ENCODE results near the gene SMG7.

The SMG7 gene

DNA sequence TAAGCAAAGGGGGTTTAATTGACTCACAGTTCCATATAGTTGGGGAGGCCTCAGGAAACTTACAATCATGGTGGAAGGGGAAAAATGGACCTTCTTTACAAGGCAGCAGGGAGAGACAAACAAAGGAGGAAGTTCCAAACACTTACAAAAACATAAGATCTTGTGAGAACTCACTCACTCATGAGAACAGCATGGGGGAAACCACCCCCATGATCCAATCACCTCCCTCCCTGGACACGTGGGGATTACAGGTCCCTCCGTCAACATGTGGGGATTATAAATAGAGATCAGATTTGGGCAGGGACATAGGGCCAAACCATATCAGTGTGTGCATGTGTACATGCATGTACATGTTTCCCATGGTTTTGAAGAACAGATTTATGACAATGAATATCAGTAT is 5.5 kb upstream of the SMG7 start:
- no peak for DNase-seq (ENCODE audit: low read depth in 4 of 4, low spot score in 1 of 4)

DNA sequence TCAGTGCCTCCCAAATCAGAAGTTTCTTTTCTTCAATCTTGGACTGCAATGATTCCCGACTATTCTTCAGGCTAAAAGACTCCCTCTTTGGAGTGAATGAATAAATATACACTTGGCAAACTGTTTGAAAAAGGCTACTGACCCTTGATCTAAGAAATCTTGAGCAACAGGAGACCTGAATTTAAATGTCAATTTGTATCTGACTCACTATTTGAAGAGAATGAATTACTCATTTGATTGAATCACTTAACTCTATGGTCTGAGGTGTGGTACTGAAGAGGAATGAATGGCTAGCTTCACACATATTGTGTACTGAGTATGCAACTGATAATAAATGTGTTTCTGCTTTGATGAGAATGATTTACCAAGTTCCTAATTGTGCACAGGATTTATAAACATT is 4.6 kb upstream of the SMG7 start:
- DNase-seq (ENCODE audit: low read depth in 4 of 4, low spot score in 1 of 4), result no peak

DNA sequence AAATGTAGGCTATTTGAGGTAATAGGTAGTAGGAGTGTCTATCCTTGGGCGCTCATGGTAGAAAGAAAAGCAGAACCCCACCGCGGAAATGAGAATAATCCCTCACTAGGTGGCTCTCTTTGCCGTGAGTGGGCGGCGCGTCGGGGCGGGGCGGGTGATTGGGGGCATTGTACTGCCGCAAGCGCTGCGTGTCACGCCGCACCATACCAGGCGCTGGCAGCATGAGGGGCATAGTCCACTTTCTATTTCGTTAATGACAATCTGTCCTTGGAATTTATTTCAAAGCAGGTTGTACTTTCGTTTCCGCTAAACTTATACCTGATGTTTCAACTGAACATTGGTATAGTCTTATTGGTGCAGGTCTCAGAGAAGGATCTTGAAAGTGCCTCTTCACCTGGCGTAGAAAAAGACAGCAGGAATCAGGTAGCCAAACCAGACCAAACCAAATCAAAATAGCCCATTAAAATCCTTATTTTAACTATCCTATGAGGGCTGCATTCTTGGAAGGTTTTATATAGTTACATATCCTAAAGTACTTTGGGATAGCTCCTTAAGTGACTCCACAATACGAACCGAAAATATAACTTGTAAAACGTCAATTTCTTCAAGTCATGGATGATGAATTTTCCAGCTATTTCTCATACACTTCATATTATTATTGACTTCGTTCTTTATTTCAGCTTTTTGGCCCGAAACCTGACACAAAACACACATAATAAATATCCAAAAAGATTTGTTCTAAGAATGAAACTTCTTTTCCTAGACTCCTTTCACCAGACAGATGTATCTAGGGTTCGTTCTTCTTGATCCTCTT is 1.9 kb upstream of the SMG7 start:
- peak; percentile 74 to 87 (median 85) for DNase-seq (ENCODE audit: low read depth in 4 of 4, low spot score in 1 of 4)

DNA sequence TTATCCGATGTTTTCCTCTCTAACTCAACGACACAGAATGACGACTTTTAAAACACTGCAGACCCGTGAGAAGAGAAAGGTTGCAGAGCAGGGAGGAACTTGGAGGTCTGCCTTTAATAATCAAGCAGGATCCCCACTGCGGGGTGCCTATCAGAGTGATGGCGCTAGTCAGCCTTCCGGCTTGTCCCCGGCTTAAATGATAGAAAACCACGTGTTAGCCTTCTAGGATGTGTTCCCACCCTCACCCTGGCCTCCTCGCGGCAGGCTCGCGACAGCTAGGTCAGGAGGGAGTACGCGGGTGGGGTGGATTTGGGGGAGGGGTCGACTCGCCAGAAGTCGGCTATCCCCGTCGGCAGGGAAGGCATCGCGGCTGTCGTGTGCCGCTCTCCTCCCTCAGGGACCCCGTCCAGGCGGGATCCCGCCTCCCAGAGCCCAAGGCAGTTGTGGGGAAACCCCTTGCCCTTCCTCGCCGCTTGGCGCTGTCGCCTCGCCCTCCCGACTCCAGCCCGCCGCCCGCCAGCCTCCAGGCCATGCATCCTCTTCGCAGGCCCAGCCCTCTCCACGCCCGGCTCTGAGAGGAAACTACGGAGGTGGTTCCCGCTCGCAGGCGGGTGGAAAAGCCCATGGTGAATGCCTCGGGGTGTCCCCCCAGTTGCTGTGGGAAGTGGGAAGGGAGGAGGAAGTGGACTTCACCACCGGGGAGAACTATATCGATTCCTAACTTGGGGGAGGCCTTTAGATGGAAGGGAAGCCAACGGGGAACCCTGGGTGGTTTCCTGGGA is 1.1 kb upstream of the SMG7 start:
- peak in 3 of 4 experiments; percentile 43 to 67 (median 59) for DNase-seq (ENCODE audit: low read depth in 4 of 4, low spot score in 1 of 4)

DNA sequence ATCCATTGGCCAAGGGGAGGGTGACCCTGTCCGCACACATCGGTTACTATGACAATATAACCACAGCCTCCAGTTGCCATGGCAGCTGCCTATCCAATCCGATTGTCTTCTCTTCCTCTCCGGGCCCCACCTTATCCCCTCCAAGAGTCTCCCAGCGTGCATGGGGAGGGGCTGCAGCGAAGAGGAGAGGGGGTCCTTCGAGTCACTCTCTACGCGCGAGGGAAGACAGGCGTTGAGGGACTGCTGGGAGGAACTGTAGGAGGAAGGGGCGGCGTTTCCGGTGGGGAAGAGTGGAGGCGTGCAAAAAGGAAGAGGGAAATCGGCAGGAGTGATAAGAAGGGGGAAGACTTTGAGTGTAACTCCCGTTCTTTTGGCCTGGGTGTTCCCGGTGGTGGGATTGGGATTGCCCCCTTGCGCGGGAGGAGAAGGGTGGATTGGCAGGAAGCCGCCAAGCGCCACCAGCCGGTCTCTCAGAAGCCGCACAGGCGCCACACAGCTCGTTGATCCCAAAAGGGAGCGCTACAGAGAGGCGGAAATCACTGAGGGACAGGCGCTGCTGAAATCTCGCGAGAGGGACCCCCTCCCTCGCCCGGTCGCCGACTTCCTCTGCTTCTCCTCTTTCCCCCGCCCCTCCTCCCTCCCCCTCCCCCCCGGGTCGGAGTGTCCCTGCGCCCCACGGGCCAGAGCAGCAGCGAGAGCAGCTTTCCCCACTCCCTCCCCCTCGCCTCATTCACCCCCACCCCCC is 384 bp upstream of the SMG7 start:
- peak; percentile 93 to 99 (median 98) for DNase-seq (ENCODE audit: low read depth in 4 of 4, low spot score in 1 of 4)

DNA sequence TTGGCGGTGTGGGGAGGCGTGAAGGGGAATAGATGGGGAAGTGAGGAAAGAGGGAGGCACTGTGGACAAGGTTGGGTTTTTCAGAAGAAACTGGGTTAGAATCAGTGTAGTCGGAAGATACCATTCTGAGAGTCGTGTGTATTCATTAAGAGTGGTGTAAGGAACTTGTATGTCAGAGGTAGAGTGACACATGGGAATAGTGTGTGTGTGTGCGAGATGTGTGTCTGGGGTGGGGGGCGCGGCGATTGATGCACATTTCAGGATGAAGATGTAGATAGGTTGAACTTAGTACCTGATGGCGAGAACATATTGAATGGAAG is 878 bp downstream of the SMG7 start:
- DNase-seq (ENCODE audit: low read depth in 4 of 4, low spot score in 1 of 4), result no peak

DNA sequence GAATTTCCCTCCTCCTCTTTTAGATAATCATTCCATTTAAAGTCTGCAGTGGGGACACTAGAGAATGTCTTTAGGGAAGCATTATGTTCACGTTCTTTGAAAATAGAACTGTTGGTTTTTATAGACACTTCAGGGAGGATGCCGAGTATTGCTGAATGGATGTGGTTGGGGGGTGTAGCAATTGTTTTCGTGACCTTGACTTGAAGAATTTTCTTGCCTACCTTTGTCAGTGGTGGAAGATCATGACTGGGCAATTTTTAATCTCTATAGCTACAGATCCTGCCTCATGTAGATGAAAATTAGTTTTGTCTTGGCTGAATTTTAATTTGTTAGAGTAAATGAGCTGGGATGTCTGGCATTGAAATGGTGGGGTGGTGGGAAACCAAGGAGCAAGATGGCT is 3.8 kb downstream of the SMG7 start:
- no peak for DNase-seq (ENCODE audit: low read depth in 4 of 4, low spot score in 1 of 4)

DNA sequence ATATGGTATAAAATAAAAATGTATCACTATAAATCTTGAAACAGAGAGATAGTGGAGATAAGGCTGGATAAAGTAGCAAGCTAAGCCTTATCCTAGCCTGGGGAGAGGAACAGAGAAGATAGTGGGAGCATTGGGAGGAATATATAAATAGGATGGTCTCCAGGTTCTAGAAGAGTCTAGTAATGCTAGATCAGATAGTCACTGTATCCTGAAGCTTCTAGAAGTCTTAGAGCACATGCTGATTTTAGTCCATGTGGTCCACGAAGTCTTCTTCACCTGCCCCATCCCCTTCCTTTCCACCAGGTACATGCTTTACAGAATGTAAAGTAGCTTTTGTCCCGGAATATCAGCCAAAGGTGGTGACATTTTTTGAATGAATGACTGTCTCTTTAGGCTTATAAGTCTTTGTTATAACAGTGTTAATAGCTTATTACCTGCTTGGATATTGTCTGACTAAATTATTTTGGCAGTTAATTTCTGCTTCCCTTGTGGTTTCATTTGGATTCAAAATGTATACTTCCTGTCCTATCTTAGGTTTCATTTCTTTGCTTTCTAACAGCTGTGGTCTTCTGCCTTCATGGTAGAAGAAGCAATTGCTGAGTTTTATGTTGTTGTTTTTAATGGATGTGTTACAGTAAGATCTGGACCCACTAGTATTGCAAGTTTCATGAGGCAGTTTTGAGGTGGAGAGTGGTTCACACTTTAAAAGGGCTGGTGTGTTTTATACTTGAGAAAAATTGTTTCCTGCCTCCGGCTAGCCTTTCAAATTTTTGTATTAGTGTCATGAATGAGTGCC is 5.9 kb downstream of the SMG7 start:
- no peak for DNase-seq (ENCODE audit: low read depth in 4 of 4, low spot score in 1 of 4)

DNA sequence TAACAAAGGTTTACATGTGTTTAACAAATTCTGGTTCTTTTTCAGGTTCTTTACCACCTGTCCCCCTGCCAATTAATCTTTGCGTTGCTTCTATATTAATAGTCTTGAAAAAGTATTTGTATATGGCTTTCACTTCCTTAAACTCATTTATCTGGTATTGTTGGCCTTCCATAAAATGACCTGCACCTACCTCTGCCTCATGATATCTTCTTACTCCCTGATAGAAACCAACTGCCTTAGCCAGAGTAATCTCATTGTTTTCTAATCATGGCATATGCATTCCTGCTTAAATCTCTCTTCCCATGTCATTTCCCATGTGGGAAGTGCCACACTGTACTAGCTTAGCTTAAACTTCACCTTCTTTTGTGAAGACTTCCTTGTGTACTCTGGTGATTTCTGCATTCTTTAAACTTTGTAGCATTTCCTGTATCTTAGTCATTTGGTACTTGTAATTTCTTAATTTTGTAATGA is 8.7 kb downstream of the SMG7 start:
- no peak for DNase-seq (ENCODE audit: low read depth in 4 of 4, low spot score in 1 of 4)

DNA sequence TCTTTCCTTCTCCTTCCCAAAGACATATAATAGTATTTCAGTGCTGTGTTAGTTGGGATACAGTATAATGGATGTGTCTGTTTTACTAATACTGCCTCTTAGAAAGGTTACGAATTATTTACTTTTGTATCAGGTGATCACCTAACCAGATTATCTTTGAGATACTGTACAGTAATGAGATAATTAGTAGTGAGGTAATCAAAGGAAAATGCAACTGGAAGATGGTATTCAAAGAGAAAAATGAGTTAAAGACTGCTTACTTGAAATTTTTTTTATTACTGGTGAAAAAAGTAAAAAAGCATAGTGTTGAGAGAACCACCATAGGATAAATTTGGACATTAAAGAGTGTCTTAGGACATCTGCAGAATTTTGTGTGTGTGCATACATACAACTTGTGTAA is 10.9 kb downstream of the SMG7 start:
- DNase-seq (ENCODE audit: low read depth in 4 of 4, low spot score in 1 of 4), result no peak

DNA sequence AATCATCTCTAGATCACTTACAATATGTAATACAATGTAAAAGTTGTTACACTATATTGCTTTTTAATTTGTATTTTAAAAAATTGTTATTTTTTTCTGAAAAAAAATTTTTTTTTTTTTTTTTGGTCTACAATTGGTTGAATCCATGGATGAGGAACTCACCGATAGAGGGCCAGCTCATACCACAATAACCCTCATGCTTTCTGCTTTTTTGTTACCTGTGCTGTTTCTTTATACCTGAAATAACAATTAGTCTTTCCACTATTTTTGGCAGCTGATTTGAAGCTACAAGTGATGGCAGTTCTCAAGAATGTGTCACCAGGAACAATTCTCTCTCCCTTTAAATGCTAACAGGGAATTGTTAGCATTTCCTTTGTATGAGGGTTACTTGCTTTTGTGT is 12.0 kb downstream of the SMG7 start:
- DNase-seq (ENCODE audit: low read depth in 4 of 4, low spot score in 1 of 4), result no peak

DNA sequence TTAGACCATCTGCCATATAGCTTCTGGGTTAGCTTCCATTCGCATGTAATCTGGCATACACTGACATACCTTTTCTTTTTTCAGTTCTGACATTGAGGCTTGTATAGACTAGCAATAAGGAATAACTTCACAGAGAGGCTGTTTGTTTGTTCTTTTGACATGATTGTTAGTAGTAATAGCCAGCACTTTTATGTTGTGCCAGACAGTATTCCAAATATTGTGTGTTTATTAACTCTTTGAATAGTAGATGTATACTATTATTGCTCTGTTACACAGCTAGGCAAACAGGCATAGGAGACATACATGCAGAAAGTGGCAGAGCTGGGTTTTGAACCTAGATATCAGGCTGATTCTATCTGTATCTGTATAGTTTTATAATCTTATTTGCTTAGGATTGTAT is 12.6 kb downstream of the SMG7 start:
- DNase-seq (ENCODE audit: low read depth in 4 of 4, low spot score in 1 of 4), result no peak

DNA sequence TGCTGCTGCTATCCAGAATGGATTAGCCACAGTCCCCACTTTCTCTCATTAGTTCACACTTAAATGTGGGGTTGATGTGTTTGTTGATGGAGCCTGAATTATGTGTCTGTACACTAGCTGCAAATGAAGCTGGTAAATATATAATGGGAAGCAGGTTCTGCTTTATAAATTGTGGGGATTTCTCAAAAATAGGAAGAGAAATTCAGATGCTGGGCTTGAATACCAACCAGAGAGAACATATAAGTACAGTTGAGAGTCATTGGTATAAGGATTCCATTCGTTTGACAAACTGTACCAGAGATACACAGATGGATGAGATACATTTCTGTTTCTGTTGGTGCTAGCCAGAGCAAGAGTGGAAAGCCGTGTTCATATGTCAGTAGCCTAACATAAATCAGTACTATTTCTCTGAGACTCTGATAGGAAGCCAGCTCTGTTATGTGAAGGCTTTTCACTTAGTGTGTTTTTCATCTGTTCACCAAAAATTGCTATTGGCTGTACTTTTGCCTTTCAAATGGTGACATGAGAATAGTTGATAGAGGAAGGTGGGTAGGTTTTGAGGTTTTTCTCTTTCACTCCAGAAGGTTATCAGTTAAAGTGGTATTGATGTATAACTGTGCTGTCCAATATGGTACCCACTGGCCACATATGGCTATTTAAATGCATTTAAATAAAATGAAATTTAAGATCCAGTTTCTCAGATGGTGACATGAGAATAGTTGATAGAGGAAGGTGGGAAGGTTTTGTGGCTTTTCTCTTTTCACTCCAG is 15.6 kb downstream of the SMG7 start:
- DNase-seq (ENCODE audit: low read depth in 4 of 4, low spot score in 1 of 4), result no peak

DNA sequence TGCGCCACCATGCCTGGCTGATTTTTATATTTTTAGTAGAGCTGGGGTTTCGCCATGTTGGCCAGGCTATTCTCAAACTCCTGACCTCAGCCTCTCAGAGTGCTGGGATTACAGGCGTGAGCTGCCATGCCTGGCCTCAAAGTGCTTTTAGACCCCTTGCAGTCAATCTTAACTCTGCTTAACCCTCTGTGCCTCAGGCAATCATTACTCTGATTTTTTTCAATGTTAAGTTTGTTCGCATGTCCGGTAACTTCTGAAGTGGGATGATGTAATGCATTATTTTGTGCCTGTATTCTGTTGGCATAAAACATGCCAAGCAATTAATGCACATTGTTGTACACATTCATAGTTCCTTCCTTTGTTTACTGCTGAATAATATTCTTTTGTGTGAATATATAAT is 18.6 kb downstream of the SMG7 start:
- no peak for DNase-seq (ENCODE audit: low read depth in 4 of 4, low spot score in 1 of 4)

DNA sequence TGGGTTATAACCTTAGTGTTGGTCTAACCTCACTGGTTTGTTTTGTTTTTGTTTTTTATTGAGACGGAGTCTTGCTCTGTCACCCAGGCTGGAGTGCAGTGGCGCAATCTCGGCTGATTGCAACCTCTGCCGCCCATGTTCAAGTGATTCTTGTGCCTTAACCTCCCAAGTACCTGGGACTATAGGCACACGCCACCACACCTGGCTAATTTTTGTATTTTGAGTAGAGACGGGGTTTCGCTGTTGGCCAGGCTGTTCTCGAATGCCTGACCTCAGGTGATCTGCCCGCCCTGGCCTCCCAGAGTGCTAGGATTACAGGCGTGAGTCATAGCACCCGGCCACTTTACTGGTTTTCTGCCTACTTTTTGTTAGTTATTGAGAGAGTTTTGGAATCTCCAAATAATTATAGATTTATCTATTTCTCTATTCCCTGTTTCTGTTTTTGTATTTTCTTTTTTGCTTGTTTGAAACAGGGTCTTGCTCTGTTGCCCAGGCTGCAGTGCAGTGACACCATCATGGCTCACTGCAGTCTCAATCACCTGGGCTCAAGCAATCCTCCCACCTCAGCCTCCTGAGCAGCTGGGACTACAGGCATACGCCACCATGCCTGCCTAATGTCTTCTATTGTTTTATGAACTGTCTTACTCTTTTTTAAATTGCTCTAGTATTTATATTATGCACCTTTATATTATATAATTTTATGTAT is 21.4 kb downstream of the SMG7 start:
- no peak for DNase-seq (ENCODE audit: low read depth in 4 of 4, low spot score in 1 of 4)

DNA sequence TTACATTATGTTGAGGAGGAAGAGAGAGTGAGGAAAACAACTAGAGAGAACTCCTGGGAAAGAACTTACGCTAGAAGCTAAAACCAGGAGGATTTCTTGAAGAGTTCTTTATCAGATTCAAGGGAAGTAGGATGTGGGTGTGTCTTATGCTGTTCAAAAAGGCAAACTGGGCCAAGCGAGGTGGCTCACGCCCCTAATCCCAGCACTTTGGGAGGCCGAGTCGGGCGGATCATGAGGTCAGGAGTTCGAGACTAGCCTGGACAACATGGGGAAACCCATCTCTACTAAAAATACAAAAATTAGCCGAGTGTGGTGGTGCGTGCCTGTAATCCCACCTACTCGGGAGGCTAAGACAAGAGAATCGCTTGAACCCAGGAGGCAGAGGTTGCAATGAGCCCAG is 23.1 kb downstream of the SMG7 start:
- no peak for DNase-seq (ENCODE audit: low read depth in 4 of 4, low spot score in 1 of 4)

DNA sequence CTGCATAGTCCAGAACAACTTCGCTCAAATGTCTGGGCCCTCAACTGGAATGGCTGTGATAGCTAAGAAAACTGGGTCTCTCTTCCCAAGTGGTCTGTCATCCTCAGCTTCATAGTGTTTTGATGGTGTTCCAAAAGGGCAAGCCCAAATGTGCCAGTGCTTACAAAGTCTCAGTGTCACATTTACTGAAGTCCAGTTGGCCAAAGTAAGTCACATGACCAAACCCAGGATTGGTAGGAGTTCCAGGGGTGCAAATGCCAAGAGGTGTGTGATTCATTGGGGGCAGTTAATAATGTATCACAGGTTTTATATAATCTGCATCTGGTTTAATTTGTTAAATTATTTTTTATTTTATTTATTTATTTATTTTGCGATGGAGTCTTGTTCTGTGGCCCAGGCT is 24.9 kb downstream of the SMG7 start:
- DNase-seq (ENCODE audit: low read depth in 4 of 4, low spot score in 1 of 4), result no peak

DNA sequence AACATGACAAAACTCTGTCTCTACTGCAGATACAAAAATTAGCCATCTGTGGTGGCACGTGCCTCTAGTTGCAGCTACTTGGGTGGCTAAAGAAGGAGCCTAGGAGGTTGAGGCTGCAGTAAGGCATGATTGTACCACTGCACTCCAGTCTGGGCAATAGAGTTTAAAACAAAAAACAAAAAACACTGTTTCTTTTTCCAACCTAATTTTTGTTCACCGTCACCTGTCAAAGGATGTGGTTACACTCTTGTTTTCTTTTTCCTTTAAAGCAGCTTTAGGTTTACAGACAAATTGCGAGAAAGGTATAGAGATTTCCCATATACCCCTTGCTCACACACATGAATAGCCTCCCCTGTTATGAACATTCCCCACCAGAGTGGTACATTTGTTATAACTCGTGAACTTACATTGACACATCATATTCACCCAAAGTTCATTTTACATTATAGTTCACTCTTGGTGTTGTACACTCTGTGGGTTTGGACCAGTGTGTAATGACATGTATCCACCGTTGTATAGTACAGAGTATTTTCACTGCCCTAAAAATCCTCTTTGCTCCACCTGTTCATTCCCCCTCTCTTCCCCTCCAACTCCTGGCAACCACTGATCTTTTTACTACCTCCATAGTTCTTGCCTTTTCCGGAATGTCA is 26.2 kb downstream of the SMG7 start:
- no peak for DNase-seq (ENCODE audit: low read depth in 4 of 4, low spot score in 1 of 4)

DNA sequence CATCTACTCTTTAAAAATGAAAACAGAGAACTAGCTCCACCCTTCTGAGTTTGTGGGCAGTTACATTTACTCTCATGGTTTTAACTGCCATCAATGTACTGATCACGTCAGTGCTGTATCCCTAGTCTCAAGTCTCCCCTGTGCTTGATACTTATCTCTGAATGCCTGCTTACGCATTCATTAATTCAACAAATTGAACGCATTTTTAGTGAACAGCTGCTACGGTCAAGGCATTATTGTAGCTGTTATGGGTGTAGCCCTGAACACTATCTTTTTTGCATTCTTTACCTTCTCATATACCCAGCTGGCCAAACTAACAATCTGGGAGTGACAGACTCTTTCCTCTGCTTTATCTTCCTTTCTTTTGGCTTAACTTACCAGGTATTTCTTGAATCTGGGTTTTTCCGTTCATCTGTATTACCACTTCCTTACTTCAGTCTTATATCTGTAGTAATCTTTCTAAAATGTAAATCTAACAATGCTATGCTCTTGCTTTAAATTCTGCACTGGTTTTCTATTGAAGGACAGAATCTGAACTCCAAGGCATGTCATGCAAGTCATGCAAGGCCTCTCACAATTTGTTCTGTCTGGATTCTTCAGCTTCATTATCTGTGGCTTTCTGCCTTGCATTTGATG is 33.3 kb downstream of the SMG7 start:
- no peak for DNase-seq (ENCODE audit: low read depth in 4 of 4, low spot score in 1 of 4)

All from stimulated activated CD4-positive, alpha-beta T cell treated with anti-CD3 and anti-CD28 coated beads, Interleukin-1b, Interleukin-23, amount 100 ng/mL, for 24 hours (primary cell).